NCI-H1417 treated with DMSO at 0.1 percent for 48 hours (cell line): Measurements from ENCODE around the gene KIF17.

ENCODE experiments used
- DNase-seq: peaks from one replicate; lab custom pipeline; 2025; lab: John Stamatoyannopoulos, UW

KIF17 gene

DNA sequence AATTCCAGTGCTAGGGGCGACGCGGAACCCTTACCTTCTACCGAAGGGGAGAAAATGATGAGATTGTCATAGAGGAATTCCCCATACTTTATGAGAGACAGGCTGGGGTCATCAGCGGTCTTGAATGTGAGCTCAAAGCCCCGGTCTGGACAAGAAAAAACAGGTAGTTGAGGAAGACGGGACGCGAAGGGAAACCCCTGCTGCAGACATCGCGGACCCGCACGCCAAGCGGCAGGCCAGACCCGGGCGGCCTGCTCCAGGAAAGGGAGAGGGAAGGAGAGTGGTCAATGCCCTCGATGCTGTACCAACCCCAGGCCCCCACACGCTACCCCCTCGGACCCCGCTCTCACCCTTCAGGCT lies 57.0 kb downstream of the KIF17 start:
- no peak for DNase-seq

DNA sequence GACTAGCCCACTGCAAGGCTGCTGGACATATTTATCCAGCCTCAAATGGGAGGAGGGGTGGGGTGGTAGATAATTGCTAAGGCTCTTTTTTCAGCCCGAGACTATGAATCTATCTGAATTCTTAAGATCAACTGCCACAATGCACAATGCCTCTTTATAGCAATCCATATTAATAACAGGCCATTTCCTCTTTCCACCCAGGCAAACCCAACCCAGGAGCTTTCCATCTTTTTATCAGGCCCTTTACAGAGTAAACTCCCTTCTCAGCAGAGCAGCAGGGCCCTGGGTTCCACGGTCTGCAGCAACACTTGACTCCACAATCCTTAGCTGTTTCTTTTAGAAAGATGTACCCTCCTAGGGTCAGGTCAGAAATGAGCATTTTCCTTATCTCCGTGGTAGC lies 57.4 kb downstream of the KIF17 start:
- DNase-seq = no peak

DNA sequence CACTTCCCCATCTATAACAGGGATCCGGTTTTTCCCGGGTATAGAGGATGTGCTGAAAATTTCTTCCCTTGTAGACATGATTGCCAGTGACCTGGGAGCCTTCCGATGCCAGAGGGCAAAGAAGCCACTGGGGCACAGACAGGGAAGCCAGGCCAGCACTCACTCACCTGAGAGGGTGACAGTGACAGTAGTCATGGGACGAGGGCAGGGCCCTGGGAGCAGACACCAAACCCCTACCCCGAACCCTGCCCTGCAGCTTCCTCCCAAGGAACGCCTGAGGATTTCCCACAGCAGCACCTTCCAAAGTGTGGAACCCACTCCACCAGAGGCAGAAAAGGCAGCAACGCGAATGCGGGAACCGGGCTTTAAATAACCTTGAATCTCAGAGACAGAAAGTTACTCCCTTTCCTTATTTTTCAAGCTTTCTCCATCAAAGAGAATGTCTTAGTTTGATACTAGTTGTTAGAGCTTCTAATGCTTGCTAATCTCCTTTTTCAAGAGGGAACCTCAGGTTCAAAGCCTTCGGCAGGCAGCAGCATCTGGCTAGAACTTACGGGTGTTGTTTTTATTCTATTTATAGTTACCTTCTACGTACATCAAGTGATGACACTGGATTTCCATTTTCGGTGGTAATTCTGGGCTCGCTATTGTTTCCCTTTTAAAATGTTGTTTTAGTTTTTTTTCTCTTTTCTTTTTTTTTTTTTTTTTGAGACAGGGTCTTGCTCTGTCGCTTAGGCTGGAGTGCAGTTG lies 59.5 kb downstream of the KIF17 start:
- DNase-seq = no peak

DNA sequence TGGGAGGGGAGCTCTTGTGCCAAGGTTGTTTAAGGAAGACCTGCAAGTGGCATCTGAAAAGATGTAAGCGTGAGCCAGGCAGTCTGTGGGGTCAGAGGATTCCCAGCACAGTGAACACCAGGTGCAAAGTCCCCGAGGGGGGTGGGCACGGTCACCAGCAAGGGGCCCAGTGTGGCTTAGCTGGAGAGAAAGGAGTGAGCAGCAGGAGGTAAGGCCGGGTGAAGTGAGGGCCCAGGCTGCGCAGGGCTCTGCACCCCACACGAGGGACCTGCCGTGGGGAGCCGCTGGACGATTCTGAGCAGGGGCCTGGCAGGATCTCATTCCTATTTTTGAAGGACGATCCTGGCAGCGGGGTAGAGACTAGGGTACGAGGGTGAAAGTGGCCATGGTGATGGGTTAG lies 60.8 kb downstream of the KIF17 start:
- no peak for DNase-seq

DNA sequence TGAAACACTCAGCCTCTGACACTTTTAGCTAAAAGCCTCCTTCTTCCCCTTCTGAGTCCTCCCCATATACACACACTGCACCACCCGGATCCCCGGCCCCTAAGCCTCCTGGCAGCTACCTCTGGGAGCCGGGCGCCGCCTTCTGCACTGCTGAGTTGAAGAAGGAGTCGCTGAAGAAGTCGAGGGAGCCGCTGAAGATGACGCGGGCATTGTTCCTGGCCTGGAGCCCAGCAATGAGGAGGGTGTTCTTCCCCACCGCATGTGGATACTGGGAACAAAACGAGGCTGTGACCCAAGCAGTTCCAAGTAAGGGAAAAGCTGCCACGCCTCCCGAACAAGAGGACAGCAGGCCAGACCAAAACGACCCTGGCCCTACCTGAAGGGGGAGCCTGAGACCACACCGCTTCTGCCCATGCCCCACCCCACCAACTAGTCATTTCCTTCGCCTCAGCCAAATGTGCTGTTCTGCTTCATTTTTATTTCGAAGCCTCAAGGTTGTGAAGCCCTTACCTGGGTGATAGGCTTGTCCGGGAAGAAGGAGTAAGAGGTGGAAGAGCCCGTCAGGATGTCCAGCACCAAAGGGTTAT lies 63.6 kb downstream of the KIF17 start:
- no peak for DNase-seq

DNA sequence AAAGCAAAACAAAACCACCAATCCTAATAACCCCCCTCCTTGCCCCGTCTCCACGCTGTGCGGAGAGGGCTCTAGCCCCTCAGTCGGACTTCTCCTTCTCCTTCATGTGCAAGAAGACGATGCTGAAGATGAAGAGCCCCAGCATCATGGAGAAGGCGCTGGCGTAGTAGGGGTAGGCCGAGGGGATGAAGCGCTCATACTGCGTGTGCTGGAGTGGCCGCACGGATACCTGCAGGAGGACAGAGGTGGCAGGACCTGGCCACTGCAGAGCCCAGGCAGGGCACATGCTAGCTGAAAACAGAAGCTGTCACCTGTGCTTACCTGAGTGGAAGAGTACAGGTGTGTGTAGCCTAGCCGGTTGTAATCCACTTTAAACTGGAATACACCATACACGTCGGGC lies 65.5 kb downstream of the KIF17 start:
- DNase-seq = no peak

DNA sequence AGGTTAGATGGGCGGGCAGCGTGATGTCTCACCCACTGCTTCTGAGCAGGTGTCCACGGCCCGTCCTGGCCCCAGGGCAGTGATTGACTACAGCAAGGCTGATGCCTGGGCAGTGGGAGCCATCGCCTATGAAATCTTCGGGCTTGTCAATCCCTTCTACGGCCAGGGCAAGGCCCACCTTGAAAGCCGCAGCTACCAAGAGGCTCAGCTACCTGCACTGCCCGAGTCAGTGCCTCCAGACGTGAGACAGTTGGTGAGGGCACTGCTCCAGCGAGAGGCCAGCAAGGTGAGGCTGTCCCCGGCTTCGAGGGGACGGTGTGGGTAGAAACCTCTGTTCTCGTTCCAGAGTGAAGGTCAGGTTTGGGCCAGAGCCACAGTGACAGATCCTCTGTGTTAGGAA lies 68.9 kb downstream of the KIF17 start:
- no peak for DNase-seq

DNA sequence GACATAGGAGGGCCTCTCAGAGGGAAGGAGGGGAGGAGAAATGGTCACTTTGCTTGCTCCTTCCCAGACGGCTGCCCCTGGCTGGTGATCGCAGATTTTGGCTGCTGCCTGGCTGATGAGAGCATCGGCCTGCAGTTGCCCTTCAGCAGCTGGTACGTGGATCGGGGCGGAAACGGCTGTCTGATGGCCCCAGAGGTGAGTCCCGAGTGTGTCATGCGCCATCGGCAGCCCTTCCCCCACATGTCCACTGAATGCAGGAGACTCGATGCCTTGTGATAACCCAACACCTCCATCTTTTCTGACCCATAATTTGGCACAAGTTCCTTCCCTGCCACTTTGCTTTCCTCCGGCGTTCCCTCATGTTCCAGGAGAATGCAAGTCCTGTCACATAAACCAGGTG lies 69.4 kb downstream of the KIF17 start:
- DNase-seq = no peak

DNA sequence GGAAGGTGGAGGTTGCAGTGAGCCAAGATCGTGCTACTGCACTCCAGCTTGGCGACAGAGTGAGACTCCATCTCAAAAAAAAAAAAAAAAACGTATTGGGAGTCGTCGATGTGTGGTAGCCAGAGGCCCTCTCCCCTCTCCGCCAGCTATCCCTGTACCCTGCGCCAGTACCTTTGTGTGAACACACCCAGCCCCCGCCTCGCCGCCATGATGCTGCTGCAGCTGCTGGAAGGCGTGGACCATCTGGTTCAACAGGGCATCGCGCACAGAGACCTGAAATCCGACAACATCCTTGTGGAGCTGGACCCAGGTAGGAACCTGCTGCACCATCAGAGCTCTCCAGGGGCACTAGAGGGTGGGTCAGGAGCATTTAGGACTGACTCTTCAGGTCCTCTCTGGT lies 72.4 kb downstream of the KIF17 start:
- no peak for DNase-seq

DNA sequence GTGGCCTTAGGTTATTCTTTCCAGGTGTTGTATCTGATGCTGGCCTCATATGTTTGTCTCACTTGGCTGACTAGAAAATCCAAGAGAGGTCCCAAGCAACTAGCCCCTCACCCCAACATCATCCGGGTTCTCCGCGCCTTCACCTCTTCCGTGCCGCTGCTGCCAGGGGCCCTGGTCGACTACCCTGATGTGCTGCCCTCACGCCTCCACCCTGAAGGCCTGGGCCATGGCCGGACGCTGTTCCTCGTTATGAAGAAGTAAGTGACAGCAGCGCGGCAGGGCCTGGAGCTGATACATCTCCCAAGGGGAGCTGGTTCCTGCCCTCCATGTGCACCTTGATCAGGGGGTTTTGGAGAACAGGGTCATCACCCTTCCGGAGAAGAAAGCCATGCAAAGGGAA lies 73.4 kb downstream of the KIF17 start:
- DNase-seq = no peak

DNA sequence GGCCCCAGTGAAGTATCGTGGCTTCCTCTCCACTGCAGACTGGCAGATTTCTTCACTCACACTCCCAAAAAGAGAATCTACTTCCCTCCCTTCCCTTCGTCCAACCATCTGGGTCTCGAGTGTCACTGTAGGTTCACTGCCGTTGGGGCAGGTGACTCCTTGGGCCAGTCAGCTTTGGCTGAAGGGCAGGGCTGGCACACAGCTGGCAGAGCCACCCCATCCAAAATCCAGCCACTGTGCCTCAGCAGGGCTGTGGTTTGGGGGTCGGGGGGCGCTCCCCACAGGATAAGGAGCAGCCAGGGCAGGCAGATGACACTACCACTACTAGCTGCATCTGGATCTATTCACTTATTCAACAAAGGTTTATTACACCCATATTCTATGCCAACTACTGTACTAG lies 74.7 kb downstream of the KIF17 start:
- no peak for DNase-seq

DNA sequence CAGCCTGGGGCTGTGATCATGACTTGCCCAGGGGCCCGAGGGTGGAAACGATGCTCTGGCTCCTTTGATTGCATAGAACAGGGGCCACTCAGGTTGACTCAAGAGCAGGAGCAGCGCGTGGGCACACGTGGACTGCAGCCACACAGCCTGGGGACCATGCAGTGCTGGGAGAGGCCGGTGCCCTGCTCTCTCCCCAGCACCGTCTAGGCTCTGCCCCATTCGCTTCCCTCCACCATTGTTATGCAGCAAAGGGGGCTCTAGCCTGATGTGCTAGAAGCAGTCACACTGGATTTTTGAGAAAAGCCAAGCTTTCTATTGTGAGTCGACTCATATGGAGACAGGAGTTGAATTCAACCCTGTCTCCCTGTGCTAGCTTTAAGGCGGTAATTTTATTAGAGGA lies 75.8 kb downstream of the KIF17 start:
- DNase-seq = no peak

DNA sequence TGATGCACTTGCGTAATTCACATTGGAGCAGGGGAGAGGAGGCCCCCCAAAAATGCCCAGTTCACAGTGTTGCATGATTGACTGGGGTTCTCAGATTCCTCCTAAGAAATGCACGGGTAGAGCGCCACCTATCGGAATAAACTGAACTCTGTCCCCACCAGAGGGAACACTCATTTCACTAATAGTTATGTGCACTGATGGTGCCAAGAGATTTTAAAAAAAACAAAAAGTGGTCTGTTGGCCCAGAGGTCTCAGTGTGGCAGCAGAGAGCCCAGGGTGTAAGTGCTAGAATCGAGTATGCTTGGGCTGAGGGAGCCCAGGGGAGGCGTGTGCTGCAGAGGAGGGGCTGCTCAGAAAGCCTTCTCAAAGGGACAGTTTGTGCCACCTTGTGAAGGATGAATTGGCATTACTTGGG lies 77.6 kb downstream of the KIF17 start:
- no peak for DNase-seq

DNA sequence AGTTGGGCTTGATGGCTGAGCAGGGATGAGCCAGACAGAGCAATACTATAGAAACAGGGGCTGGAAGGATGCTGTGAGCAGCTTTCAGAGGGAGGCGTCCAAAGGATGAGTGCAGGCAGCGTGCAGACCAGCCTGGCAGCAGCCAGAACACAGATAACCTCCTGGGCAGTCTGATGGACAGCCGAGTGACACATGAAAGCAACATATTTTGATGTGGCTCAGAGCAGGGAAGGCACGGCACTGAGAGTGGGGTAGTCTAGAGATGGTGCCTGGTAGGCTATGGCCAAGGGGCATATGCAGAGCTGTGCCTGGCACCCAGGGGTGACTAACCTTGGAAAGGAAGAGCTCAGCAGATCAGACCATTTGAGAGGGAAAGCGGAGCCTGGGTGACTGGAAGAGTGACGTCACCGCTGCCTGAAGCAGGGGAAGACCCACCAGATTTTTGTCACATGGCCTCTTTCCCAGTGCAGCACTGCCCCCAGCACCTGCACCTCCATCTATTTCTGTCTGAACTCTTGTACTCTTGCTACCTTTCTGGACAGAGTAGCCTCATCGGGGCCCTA lies 80.9 kb downstream of the KIF17 start:
- no peak for DNase-seq

DNA sequence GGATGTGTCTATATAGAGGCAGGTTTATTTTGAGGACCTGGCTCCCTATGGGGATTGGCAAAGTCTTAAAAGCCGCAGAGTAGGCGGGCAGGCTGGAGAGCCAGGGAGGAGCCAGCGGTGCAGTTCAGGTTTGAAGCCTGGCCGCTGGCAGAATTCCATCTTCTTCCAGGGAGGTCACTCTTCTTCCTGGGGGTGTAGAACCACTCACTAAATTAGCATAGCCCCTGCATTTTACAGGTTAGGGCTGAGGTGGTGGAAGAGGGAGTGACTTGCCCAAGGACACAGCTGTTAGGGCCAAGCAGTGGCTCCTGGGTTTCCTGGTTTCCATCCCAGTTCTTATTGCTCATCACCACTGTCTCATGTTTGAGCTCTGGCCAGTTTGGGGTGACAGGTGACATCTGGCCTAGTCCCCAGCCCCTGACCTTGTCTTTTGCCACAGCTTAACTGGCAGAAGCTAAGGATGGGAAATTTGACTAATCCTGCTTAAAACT lies 83.2 kb downstream of the KIF17 start:
- no peak for DNase-seq

DNA sequence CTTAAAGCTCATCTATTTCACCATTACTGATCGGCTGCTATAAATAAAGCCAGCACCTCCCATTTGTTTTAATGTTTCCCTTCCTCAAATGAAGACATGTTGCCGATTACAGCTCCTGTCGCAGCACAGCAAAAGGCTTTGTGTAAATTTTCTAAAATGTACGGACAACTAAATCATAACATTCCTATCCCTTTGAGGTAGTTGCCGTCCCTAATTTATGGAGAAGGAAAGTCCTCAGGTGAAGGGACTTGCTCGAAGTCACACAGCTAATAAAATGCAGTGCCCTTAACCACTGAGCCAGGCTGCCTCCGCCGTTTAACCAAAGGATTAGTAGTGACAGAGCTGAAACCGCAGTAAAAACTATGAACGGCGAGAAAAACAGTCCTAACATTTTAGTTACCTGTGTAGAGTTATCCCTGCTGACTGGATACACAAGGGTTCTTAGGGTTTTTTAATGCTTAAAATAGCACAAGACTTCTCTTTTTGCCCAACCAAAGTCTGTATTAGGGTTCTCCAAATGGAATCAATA lies 83.7 kb downstream of the KIF17 start:
- no peak for DNase-seq

DNA sequence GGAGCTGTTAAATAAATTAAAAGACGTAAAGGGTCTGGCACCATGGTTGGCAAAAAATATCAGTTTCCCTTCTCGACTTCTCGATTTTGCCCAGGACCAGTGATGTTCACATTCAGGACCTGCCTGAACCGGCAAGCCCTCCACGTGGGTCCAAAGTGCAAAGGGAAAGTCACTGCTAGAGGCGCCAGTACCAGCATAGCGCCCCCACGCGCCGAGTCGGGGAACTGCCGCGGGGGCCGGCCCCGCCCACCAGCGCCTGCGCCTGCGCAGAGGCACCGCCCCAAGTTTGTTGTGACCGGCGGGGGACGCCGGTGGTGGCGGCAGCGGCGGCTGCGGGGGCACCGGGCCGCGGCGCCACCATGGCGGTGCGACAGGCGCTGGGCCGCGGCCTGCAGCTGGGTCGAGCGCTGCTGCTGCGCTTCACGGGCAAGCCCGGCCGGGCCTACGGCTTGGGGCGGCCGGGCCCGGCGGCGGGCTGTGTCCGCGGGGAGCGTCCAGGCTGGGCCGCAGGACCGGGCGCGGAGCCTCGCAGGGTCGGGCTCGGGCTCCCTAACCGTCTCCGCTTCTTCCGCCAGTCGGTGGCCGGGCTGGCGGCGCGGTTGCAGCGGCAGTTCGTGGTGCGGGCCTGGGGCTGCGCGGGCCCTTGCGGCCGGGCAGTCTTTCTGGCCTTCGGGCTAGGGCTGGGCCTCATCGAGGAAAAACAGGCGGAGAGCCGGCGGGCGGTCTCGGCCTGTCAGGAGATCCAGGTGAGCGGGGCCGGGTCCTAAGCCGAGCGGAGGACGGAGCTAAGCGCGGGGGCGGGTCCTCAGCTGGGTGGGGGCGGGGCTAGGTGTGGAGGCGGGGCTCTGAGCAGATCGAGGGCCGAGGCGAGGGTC lies 84.4 kb downstream of the KIF17 start, which contains the start of gene PINK1:
TSS of gene PINK1 (plus strand) at position 269 of the 875 bp plus-strand sequence. CDS start at position 360, 91 bp downstream.
- peak; percentile 27 for DNase-seq

DNA sequence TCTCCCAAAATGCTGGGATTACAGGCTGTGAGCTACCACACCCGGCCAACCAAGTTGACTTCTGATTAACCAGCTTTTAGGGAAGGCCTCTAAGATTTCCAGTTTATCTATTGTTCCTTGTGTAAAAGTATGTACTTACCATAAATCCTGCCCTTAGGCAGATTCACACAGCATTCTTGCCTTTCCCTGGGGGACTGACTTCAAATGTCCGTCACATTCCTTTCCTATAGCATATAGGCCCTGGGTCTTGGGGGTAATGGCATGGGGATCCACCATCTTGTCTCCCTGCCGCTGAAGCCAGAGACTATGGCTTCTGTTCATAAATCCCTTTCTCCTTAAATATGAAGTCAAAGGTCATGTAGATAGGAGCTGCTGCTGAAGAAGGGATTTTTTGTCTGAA lies 85.4 kb downstream of the KIF17 start:
- DNase-seq = no peak

DNA sequence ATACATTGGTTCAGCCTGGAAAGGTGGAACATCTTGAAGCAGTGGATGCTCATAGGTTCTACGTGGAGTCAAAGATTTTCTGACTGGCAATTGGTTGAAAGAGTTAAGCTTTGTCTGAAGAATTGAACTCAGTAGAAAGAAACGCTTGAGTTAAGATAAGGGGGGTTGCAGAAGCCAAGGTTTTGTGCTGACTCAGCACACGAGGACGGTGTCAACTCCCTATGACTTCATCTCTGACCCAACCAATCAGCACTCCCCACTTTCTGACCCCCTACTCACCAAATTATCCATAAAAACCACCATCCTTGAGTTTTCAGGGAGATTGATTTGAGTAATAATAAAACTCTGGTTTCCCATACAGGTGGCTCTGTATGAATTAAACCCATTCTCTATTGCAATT lies 87.1 kb downstream of the KIF17 start:
- DNase-seq = no peak

DNA sequence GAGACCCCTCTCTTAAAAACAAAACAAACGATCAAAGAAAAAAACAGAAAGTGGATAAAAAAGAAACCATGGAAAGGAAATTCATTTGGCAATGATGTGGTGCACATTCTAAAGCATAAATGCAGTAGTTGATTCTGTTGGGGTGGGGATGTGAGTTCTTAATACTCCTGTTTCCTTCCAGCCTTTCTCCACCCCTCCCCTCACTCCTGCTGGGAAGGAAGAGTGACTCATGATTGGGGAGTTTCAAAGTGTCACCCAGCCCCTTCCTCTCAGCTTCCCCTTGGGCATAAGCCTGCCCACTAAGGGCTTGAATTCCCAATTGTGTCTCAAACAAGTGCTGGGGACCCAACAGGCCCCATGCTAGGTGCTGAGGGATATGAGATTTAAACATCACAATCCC lies 91.3 kb downstream of the KIF17 start:
- DNase-seq = no peak

DNA sequence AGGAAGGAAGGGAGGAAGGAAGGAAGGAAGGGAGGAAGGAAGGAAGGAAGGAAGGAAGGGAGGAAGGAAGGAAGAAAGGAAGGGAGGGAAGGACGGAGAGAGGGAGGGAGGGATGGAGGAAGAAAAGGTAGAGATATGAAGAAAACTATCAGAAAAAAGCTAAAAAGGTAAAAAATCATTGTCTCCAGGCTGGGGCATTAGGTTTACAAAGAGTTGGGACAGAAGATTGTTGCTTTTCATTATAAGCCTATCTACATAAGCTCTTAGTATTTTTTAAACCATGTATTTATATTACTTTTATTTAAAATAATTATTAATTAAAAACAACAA lies 91.7 kb downstream of the KIF17 start:
- no peak for DNase-seq
